Parathyroid adenoma (tissue), 2 donors: Measurements from ENCODE around the gene SOBP.

Source experiments
- H2AFZ ChIP-seq: fragments of 300-600 bp; sonication (generic); one replicate; pipeline ENCODE4 v1.7.0; 2017; ENCODE audit warnings: antibody characterized with exemption, mild to moderate bottlenecking
- H3K27ac ChIP-seq: fragments of 300-600 bp; sonication (generic); one replicate; pipeline ENCODE4 v1.7.0; 2017
- H3K27me3 ChIP-seq: fragments of 300-600 bp; sonication (generic); one replicate; pipeline ENCODE4 v1.7.0; 2017; ENCODE audit warnings: low read length; ENCODE audit not compliant: control insufficient read depth, insufficient read depth
- H3K36me3 ChIP-seq: fragments of 300-600 bp; sonication (generic); one replicate; pipeline ENCODE4 v1.7.0; 2017; ENCODE audit warnings: low read length; ENCODE audit not compliant: control insufficient read depth, insufficient read depth
- H3K4me1 ChIP-seq: fragments of 300-600 bp; sonication (generic); one replicate; pipeline ENCODE4 v1.7.0; 2017; ENCODE audit warnings: control low read depth
- H3K4me2 ChIP-seq: fragments of 300-600 bp; sonication (generic); one replicate; pipeline ENCODE4 v1.7.0; 2017; ENCODE audit warnings: low read length
- H3K4me3 ChIP-seq: fragments of 300-600 bp; sonication (generic); one replicate; pipeline ENCODE4 v1.7.0; 2017; ENCODE audit warnings: low read depth, low read length
- H3K79me2 ChIP-seq: fragments of 300-600 bp; sonication (generic); one replicate; pipeline ENCODE4 v1.7.0; 2017; ENCODE audit warnings: control low read depth
- H3K9ac ChIP-seq: fragments of 300-600 bp; sonication (generic); one replicate; pipeline ENCODE4 v1.7.0; 2017; ENCODE audit warnings: mild to moderate bottlenecking
- H3K9me3 ChIP-seq: fragments of 300-600 bp; sonication (generic); one replicate; pipeline ENCODE4 v1.7.0; 2017; ENCODE audit warnings: low read length; ENCODE audit not compliant: control insufficient read depth
- CTCF ChIP-seq: fragments of 300-600 bp; sonication (generic); IDR thresholded peaks from one replicate; pipeline ENCODE4 v1.7.0; 2017; ENCODE audit warnings: antibody characterized with exemption, mild to moderate bottlenecking
- donor health status: primary hyperparathyroidism.

Gene SOBP

GRCh38 chr6:107578642-107579341, 88.9 kb downstream of the SOBP start:
- Histone ChIP-seq H3K36me3 (no peaks in the 10 kb centered on the region), H2AFZ (no peak overlapping the region), H3K4me2 (no peak overlapping the region), H3K79me2 (peaks cover 16% of the 10 kb centered on the region), H3K27me3 (no peaks in the 10 kb centered on the region), H3K4me3 (no peak overlapping the region), H3K9me3 (no peaks in the 10 kb centered on the region), H3K4me1 (no peaks in the 10 kb centered on the region), H3K27ac (no peak overlapping the region), H3K9ac (no peak overlapping the region)
- no peak for TF ChIP-seq CTCF

- Histone ChIP-seq H2AFZ (no peak overlapping the region), H3K4me3 (no peak overlapping the region), H3K27me3 (no peaks in the 10 kb centered on the region), H3K36me3 (no peaks in the 10 kb centered on the region), H3K27ac (no peak overlapping the region), H3K4me1 (no peaks in the 10 kb centered on the region), H3K9ac (no peak overlapping the region), H3K9me3 (no peaks in the 10 kb centered on the region), H3K4me2 (no peak overlapping the region), H3K79me2 (peaks cover 16% of the 10 kb centered on the region)
- no peak for TF ChIP-seq CTCF
Observed at GRCh38 chr6:107579456-107580056, 89.6 kb downstream of the SOBP start.

GRCh38 chr6:107582086-107582485, 92.2 kb downstream of the SOBP start:
- TF ChIP-seq CTCF, result no peak
- no peak overlapping the region for H3K9ac ChIP-seq
- H3K36me3 ChIP-seq, result no peaks in the 10 kb centered on the region
- H3K4me2 ChIP-seq, result no peak overlapping the region
- H2AFZ ChIP-seq, result no peak overlapping the region
- H3K9me3 ChIP-seq, result no peaks in the 10 kb centered on the region
- no peak overlapping the region for H3K4me3 ChIP-seq
- H3K27ac ChIP-seq, result no peak overlapping the region
- no peaks in the 10 kb centered on the region for H3K27me3 ChIP-seq
- H3K4me1 ChIP-seq, result no peaks in the 10 kb centered on the region
- H3K79me2 ChIP-seq, result peaks cover under 1% of the 10 kb centered on the region

GRCh38 chr6:107584726-107585125, 94.8 kb downstream of the SOBP start:
- Histone ChIP-seq H3K9me3 (no peaks in the 10 kb centered on the region), H3K36me3 (no peaks in the 10 kb centered on the region), H3K4me1 (no peaks in the 10 kb centered on the region), H3K27ac (no peak overlapping the region), H3K79me2 (no peaks in the 10 kb centered on the region), H2AFZ (no peak overlapping the region), H3K27me3 (no peaks in the 10 kb centered on the region), H3K9ac (no peak overlapping the region), H3K4me3 (no peak overlapping the region), H3K4me2 (no peak overlapping the region)
- TF ChIP-seq CTCF, result no peak
